A549 treated with CORT108297 at 1 μM for 4 hours (cell line): Measurements from ENCODE around the gene LTBP4. TPM values are rescaled to one million over a fixed set of nuclear protein-coding genes. Genes with fewer than 3 reads are reported as not detected.

ENCODE experiments used
- total RNA-seq: library from RNA; stranded (reverse); fragments of 200-300 nt; extraction: Qiagen RNA extraction; gene quantifications from 5 replicates; pipeline ENCODE4 v1.2.3, GENCODE V29; 2022

Gene LTBP4
- total RNA-seq = 42.1 to 73.1 TPM (median 63.4 TPM) in 5 replicates

GRCh38 chr19:40601134-40601974 is at the start of gene LTBP4:
Gene LTBP4 (plus strand): TSS chr19:40601369. CDS start chr19:40601388, 19 bp downstream.

GRCh38 chr19:40576585-40577451 is 24.4 kb upstream of the LTBP4 start, which contains the start of gene SHKBP1:
Gene SHKBP1 (plus strand): TSS chr19:40576873. CDS start chr19:40576900, 27 bp downstream.

Other genes with a start within 250 kb of the LTBP4 start
- gene HIPK4, start 211.2 kb upstream of the LTBP4 start, total RNA-seq = 0.17 to 0.29 TPM (median 0.27 TPM) in 5 replicates
- gene PRX, start 188.0 kb upstream of the LTBP4 start, total RNA-seq = 1.2 to 1.9 TPM (median 1.4 TPM) in 5 replicates
- gene SERTAD1, start 175.4 kb upstream of the LTBP4 start, total RNA-seq = 23.5 to 43.8 TPM (median 32.1 TPM) in 5 replicates
- gene SERTAD3, start 157.0 kb upstream of the LTBP4 start, total RNA-seq = 39.0 to 48.0 TPM (median 43.7 TPM) in 5 replicates
- 238 to 368 TPM (median 325 TPM) in 5 replicates for gene BLVRB, start 135.6 kb upstream of the LTBP4 start, total RNA-seq
- gene SPTBN4, start 134.4 kb upstream of the LTBP4 start, total RNA-seq = 0.67 to 1.1 TPM (median 0.69 TPM) in 5 replicates
- 102 to 155 TPM (median 145 TPM) in 5 replicates for gene SHKBP1, start 24.5 kb upstream of the LTBP4 start, total RNA-seq
- 48.5 to 75.7 TPM (median 69.8 TPM) in 5 replicates for gene NUMBL, start 89.3 kb downstream of the LTBP4 start, total RNA-seq
- 65.4 to 82.0 TPM (median 78.4 TPM) in 5 replicates for gene COQ8B, start 115.5 kb downstream of the LTBP4 start, total RNA-seq
- gene ITPKC, start 115.7 kb downstream of the LTBP4 start, total RNA-seq = 18.0 to 22.5 TPM (median 20.6 TPM) in 5 replicates
- gene ACTMAP, start 149.1 kb downstream of the LTBP4 start, total RNA-seq = 15.0 to 18.8 TPM (median 18.3 TPM) in 5 replicates
- 155 to 192 TPM (median 160 TPM) in 5 replicates for gene SNRPA, start 149.8 kb downstream of the LTBP4 start, total RNA-seq
- 0.57 TPM in 1 of 5 replicates, not detected in the others for gene MIA, start 174.2 kb downstream of the LTBP4 start, total RNA-seq
- 14.5 to 21.3 TPM (median 20.2 TPM) in 5 replicates for gene RAB4B, start 176.9 kb downstream of the LTBP4 start, total RNA-seq
- 66.7 to 94.6 TPM (median 91.9 TPM) in 5 replicates for gene EGLN2, start 197.8 kb downstream of the LTBP4 start, total RNA-seq
- gene CYP2A6, start 249.1 kb downstream of the LTBP4 start, total RNA-seq = 0.10 TPM in 1 of 5 replicates, not detected in the others